Fibroblast of pulmonary artery (primary cell): ENCODE data around the gene STMN3.
"Not testable (repeated sequence)": the region's sequence is repeated elsewhere in the genome, so short reads cannot be mapped to it uniquely, and the experiment has no call there.

ENCODE experiments used
- DNase-seq: peaks from one replicate; pipeline ENCODE4 v3.0.0-alpha.2; 2010; ENCODE audit warnings: low read depth
- H3K4me3 ChIP-seq: replicated peaks from 2 replicates; pipeline ENCODE4 v1.5.1; 2011; ENCODE audit warnings: low read depth, mild to moderate bottlenecking, control low read depth, low read length, moderate library complexity
- TF ChIP-seq, protein P1 (sequence below): IDR thresholded peaks from 2 replicates; pipeline ENCODE4 v1.5.1; 2011; ENCODE audit warnings: mild to moderate bottlenecking, control low read depth, low read length, inconsistent platforms; ENCODE audit errors: missing control alignments

The STMN3 gene

DNA sequence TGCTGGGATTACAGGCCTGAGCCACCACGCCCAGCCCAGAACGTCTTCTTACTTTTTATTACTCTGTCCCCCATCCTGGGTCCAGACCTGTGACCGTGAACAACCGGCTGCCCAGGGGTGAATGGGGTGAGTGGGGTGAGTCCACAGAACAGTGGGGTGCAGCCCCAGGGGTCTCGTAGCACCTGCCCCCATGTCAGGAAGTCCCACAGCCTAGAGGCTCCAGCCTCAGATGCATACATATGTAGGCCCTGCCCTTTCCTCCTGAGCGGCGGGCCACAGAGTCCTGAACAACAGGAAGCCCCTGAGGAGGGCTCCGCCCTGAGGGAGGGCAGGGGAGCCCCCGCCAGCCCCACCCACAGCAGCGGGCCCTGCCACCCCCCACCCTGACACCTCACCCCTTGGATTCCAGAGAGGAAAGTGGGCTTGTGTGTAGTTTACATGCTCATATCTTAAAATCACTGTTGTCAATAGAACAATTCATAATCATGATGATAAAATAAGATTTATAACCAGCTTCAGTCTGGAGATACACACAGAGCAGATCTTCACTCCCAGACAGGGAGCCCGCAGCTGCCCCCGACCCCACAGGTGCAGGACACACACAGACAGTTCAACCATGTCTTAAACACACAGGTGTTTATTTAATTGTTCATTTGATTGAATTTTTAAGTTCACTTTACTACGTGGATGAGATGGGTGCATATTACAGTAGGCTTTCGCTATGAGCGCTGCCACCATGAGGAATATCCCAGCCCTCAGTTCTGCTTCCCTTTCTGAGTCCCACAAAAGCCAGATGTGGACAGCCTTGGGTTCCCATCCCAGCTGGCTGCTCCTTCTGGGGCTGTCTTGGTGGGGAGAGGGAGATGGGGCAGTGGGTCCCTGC lies 13.9 kb downstream of the STMN3 start:
- no peak overlapping the region for H3K4me3 ChIP-seq
- DNase-seq: no peak
- TF ChIP-seq, protein P1, sequence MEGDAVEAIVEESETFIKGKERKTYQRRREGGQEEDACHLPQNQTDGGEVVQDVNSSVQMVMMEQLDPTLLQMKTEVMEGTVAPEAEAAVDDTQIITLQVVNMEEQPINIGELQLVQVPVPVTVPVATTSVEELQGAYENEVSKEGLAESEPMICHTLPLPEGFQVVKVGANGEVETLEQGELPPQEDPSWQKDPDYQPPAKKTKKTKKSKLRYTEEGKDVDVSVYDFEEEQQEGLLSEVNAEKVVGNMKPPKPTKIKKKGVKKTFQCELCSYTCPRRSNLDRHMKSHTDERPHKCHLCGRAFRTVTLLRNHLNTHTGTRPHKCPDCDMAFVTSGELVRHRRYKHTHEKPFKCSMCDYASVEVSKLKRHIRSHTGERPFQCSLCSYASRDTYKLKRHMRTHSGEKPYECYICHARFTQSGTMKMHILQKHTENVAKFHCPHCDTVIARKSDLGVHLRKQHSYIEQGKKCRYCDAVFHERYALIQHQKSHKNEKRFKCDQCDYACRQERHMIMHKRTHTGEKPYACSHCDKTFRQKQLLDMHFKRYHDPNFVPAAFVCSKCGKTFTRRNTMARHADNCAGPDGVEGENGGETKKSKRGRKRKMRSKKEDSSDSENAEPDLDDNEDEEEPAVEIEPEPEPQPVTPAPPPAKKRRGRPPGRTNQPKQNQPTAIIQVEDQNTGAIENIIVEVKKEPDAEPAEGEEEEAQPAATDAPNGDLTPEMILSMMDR: no peak

DNA sequence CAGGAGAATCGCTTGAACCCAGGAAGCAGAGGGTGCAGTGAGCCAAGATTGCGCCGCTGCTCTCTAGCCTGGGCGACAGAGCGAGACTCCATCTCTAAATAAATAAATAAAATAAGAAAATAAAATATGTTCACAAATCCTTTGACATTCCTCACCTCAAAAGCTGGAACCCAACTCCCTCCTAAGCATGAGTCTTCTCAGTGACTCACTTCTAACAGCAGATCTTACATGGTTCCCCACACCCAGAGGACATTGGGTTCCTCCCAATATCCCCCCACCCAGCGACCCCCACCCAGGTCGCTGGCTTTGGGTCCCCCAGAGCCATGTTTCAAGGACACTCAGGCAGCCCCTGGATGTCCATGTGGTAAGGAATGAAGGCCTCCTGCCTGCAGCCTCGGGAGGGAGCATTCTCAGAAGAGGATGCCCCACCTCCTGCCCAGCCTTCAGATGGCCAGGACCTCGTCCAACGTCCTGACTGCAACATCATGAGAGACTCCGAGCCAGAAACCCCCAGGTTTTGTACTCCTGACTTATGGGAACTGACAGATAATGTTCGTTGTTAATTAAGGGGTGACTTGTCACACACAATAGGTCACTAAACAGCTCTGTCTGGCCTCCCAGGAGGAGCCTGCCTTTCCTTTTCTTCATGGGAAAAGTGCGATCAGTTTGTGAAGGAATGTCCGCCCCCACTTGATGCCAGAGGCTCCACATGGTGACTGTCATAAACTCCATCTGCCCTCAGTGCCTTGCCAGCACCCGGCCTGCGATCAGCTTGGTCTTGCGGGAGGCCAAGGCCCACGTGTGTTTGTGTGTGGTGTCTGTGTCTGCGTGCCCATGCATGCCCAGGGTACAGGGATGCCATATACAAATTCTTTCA lies 16.2 kb downstream of the STMN3 start:
- H3K4me3 ChIP-seq: no peak overlapping the region
- TF ChIP-seq, protein P1: no peak
- DNase-seq: no peak

DNA sequence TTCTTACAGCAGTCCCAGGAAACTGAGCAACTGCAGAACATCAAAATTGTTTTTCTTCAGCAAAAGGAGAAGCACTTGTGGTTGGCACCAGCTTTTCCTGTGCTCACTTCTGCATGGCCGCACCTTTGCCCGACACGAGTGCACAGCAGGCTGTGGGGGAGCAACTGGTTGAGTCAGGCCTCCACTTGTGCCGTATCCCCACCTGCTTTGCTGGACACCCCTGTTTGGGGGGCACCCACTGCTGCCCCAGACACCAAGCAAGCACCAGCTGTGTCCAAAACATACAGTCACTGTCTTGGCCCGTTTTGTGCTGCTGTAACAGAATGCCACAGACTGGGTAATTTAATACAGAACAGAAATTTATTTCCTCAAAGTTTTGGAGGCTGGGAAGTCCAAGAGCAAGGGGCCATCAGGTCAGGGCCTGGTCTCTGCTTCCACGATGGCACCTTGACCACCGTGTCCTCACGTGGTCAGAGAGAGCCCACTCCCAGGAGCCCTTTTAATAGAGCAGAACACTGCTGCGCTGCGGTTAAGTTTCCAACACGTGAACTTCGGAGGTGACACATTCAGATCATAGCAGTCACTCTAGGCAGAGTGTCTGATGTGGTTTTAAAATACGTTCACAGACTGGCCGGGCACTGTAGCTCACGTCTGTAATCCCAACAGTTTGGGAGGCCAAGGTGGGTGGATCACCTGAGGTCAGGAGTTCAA lies 17.6 kb downstream of the STMN3 start:
- DNase-seq: no peak
- no peak overlapping the region for H3K4me3 ChIP-seq
- TF ChIP-seq, protein P1: no peak

GRCh38 chr20:63633732-63634131 lies 19.5 kb downstream of the STMN3 start:
- H3K4me3 ChIP-seq: no peak overlapping the region
- TF ChIP-seq, protein P1: no peak
- DNase-seq: no peak

DNA sequence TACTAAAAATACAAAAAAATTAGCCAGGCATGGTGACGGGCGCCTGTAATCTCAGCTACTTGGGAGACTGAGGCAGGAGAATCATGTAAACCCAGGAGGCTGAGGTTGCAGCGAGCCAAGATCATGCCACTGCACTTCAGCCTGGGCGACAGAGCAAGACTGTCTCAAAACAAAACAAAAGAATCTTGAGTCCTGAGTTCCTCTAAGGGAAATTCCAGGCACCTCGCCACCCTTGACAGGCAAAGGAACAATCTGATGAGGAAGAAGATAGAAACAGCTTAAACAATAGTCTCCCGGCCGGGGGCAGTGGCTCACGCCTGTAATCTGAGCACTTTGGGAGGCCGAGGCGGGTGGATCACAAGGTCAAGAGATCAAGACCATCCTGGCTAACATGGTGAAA lies 21.8 kb downstream of the STMN3 start:
- peak; percentile 33 for DNase-seq
- not testable (repeated sequence) for H3K4me3 ChIP-seq

GRCh38 chr20:63630956-63631355 lies 22.3 kb downstream of the STMN3 start:
- DNase-seq, H3K4me3 ChIP-seq: not testable (repeated sequence)

DNA sequence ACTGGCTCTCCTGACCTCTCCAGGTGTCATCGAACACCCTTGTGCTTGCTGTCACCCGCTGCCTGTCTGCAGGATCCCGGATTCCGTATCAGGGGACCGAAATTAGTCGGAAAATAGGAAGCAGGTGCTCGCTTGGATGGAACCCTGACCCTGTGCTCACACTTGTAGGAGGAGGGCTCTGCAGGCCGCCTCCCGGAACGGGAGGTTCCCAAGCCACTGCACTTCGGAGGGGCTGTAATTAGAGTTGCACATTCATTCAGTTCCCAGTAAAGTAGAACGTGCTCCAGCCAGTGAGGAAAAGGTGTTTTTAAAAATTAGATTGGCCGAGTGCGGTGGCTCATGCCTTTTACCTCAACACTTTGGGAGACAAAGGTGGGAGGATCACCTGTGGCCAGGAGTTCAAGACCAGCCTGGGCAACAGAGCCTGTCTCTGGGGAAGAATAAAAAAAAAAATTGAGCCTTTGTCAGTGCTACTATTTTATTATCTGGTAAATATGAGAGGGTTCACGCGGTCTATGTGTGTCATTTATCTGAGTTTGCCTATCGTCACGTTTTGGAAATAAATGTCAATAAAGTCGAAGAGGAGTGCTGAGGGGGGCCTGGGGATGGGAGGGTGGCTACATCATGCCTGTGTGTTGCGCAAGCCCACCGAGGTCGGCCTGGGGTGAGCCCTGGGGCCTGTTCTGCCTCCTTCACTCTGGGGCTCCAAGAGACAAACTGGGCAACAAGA lies 24.8 kb downstream of the STMN3 start:
- peak overlapping the region; percentile 84 for H3K4me3 ChIP-seq
- DNase-seq: peak; percentile 83
- TF ChIP-seq, protein P1: no peak
